ENCODE data around the gene SSX2B.
"Not testable (repeated sequence)": the region's sequence is repeated elsewhere in the genome, so short reads cannot be mapped to it uniquely, and the experiment has no call there.

The SSX2B gene, protein sequence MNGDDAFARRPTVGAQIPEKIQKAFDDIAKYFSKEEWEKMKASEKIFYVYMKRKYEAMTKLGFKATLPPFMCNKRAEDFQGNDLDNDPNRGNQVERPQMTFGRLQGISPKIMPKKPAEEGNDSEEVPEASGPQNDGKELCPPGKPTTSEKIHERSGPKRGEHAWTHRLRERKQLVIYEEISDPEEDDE

DNA sequence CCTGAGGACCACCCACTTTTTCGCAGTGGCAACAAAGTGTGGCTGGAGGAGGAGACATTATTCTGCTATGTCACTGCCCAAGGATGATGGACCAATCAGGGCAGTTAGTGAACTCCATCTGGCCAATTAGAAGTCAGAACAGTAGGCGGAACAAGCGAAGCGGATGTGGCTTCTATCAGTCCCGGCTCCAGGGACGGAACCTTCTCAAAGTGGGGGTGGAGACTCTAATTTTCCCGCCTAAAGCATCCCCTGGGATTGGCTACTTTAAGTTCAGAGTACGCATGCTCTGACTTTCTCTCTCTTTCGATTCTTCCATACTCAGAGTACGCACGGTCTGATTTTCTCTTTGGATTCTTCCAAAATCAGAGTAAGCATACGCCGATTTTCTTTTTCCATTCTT is at the start of gene SSX2B:
TSS of gene SSX2B (plus strand) at position 301 of the 400 bp plus-strand sequence. CDS start 1,429 bp downstream, outside the sequence.
- not testable (repeated sequence) for H3K4me3 ChIP-seq (ENCODE audit: low read length); DNase-seq (ENCODE audit: low read depth)

DNA sequence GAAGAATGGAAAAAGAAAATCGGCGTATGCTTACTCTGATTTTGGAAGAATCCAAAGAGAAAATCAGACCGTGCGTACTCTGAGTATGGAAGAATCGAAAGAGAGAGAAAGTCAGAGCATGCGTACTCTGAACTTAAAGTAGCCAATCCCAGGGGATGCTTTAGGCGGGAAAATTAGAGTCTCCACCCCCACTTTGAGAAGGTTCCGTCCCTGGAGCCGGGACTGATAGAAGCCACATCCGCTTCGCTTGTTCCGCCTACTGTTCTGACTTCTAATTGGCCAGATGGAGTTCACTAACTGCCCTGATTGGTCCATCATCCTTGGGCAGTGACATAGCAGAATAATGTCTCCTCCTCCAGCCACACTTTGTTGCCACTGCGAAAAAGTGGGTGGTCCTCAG is 44.0 kb upstream of the SSX2B start, which contains the start of gene SSX2:
TSS of gene SSX2 (minus strand) at position 101 of the 400 bp plus-strand sequence. CDS start 1,429 bp downstream, outside the sequence.
- DNase-seq (ENCODE audit: low read depth); H3K4me3 ChIP-seq (ENCODE audit: low read length): not testable (repeated sequence)

DNA sequence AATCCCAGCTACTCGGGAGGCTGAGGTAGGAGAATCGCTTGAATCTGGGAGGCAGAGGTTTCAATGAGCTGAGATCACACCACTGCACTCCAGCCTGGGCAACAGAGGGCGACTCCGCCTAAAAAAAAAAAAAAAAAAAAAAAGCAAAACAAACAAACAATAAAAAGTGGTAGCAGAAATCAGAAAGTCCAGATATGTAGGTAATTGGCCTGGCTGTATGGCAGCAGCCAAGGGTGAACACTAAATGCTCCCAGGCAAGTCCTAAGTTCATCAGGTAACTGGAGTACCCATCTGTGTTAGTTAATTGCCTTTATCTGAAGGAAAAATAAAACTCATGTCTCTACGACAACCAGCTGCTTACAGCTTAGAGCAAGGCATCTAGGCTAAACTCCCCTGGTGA is 14.9 kb downstream of the SSX2B start:
- not testable (repeated sequence) for DNase-seq (ENCODE audit: low read depth); H3K4me3 ChIP-seq (ENCODE audit: low read length)

DNA sequence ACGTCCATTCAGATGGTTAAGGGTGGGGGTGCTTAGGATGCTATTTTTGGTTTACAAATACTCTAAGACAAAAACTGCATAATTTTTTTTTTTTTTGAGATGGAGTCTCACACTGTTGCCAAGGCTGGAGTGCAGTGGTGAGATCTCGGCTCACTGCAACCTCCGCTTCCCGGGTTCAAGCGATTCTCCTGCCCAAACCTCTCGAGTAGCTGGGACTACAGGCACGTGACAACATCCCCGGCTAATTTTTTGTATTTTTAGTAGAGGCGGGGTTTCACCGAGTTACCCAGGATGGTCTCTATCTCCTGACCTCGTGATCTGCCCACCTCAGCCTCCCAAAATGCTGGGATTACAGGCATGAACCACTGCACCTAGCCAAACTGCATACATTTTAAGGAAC is 22.5 kb downstream of the SSX2B start:
- DNase-seq (ENCODE audit: low read depth), result not testable (repeated sequence)

DNA sequence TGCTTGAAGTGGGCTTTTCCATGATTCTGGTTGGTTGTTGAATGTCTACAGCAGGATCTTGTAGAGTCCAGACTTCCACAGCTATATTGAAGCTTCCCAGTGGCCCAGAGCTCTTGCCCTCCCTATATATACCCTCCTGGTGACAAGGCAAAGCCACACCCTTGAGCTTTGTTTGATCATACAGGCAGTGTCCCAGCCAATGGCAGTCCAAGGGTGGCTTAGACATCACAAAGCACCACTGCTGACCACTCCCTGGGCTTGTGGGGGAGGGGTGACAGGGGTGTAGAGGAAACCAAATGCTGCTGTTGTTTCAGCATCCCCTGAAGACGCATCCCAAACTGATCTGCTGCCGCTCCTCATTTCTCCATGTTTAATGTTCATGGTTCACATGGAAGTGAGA is 46.3 kb downstream of the SSX2B start, which contains the start of gene SPANXN5:
TSS of gene SPANXN5 (minus strand) at position 101 of the 400 bp plus-strand sequence. CDS start at position 22, 79 bp downstream.
- DNase-seq (ENCODE audit: low read depth); H3K4me3 ChIP-seq (ENCODE audit: low read length): not testable (repeated sequence)

More for the DNA sequence above, 22.5 kb downstream of the SSX2B start:
- H3K4me3 ChIP-seq (ENCODE audit: low read length), result not testable (repeated sequence)

DNA sequence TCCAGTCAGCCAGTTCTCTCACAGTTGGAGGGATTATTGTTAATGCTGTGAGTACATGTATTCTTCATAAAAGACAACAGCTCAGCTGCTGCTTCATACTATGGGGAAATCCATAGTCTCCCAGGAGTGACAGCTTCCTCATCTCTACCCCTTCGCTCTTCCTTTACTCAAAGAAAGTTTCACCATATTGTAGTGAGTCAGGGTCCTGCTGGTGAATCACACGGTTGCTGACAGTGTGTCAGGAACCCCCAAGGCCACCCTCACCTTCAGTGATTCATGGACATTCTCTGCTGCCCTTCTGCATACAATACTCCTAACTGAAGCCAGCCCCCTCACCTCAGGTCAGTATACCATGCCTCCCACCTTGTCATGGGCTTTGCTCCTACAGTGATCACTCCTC is 53.8 kb downstream of the SSX2B start:
- H3K4me3 ChIP-seq (ENCODE audit: low read length); DNase-seq (ENCODE audit: low read depth): not testable (repeated sequence)
